Measurements from ENCODE around the gene QRICH2. TPM values are rescaled to one million over a fixed set of nuclear protein-coding genes. Genes with fewer than 3 reads are reported as not detected.

QRICH2 gene
- total RNA-seq, 1 donor from 2014 or later = 2.1 TPM

GRCh38 chr17:76296186-76296585, 11.9 kb downstream of the QRICH2 start:
- no peak for DNase-seq (ENCODE audit: low read depth)
- no peak for TF ChIP-seq CTCF (IDR thresholded peaks at IDR 0.05; ENCODE audit: insufficient read depth, low read length, severe bottlenecking)
- no peak for FAIRE-seq
- Histone ChIP-seq H3K27me3 (ENCODE audit: control insufficient read depth, insufficient read depth, low read length) (no peaks in the 10 kb centered on the region), H3K4me3 (ENCODE audit: low read depth, low read length) (no peak overlapping the region), H3K36me3 (ENCODE audit: control insufficient read depth, insufficient read depth, low read length) (no peaks in the 10 kb centered on the region)

DNA sequence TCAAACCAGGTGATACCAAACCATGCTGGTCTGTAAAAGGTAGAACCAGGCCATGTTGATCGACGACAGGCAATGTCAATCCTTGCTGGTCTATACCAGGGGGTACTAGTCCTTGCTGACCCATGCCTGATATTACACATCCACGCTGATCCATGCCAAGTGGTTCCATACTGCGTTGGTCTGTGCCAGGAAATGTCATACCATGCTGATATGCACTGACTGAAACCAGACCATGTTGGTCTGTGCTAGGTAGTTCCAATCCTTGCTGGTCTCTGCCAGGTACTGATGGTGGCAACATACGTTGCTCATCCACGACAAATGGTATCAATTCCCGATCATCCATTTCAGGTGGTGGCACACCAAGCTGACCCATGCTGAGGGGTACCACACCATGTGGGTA, 15.0 kb downstream of the QRICH2 start:
- no peak for TF ChIP-seq CTCF (IDR thresholded peaks at IDR 0.05; ENCODE audit: insufficient read depth, low read length, severe bottlenecking)
- no peaks in the 10 kb centered on the region for H3K27me3 ChIP-seq (ENCODE audit: control insufficient read depth, insufficient read depth, low read length)
- no peaks in the 10 kb centered on the region for H3K36me3 ChIP-seq (ENCODE audit: control insufficient read depth, insufficient read depth, low read length)
- FAIRE-seq = peak; percentile 87
- DNase-seq (ENCODE audit: low read depth) = no peak
- no peak overlapping the region for H3K4me3 ChIP-seq (ENCODE audit: low read depth, low read length)

GRCh38 chr17:76292567-76292966, 15.5 kb downstream of the QRICH2 start:
- FAIRE-seq (no peak), DNase-seq (ENCODE audit: low read depth) (no peak)
- Histone ChIP-seq H3K4me3 (ENCODE audit: low read depth, low read length) (no peak overlapping the region), H3K36me3 (ENCODE audit: control insufficient read depth, insufficient read depth, low read length) (no peaks in the 10 kb centered on the region), H3K27me3 (ENCODE audit: control insufficient read depth, insufficient read depth, low read length) (no peaks in the 10 kb centered on the region)
- no peak for TF ChIP-seq CTCF (IDR thresholded peaks at IDR 0.05; ENCODE audit: insufficient read depth, low read length, severe bottlenecking)

- TF ChIP-seq CTCF (IDR thresholded peaks at IDR 0.05; ENCODE audit: insufficient read depth, low read length, severe bottlenecking) = no peak
Measured at GRCh38 chr17:76281573-76282371, 26.3 kb downstream of the QRICH2 start.

DNA sequence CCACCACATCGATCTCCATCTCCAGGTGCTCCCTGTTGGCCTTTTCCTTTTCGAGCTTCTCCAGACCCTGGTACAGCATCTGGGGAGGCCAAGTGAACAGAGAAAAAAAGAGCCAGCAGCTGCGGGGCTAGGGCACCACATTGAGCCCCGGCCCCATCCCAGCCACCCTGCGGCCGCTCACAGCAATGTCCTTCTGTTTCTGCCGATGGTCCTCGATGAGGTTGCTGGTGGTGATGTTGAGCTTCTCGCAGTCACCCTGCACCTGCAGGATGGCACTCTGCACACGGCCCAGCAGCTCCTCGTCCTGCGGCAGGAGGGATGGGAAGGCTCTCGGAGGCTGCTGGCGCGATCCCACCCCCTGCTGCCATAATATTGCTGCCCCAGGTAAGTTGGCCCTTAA, 27.4 kb downstream of the QRICH2 start:
- DNase-seq (ENCODE audit: low read depth) (no peak), FAIRE-seq (no peak)
- no peaks in the 10 kb centered on the region for H3K27me3 ChIP-seq (ENCODE audit: control insufficient read depth, insufficient read depth, low read length)
- H3K36me3 ChIP-seq (ENCODE audit: control insufficient read depth, insufficient read depth, low read length) = no peaks in the 10 kb centered on the region
- no peak overlapping the region for H3K4me3 ChIP-seq (ENCODE audit: low read depth, low read length)
- TF ChIP-seq CTCF (IDR thresholded peaks at IDR 0.05; ENCODE audit: insufficient read depth, low read length, severe bottlenecking) = no peak

More at GRCh38 chr17:76281573-76282371, 26.3 kb downstream of the QRICH2 start:
- Histone ChIP-seq H3K4me3 (ENCODE audit: low read depth, low read length) (no peak overlapping the region), H3K36me3 (ENCODE audit: control insufficient read depth, insufficient read depth, low read length) (no peaks in the 10 kb centered on the region), H3K27me3 (ENCODE audit: control insufficient read depth, insufficient read depth, low read length) (no peaks in the 10 kb centered on the region)
- FAIRE-seq (peak; percentile 93), DNase-seq (ENCODE audit: low read depth) (no peak)
